ENCODE data around the gene TFG. TPM values are rescaled to one million over a fixed set of nuclear protein-coding genes. Genes with fewer than 3 reads are reported as not detected.

Gene TFG
- total and polyA plus RNA-seq, 10 of the 15 experiments (the other 5 are each of a cell fraction or from before 2014, with no cell fraction given), result 29.3 to 126 (median 57.6) TPM

- TF ChIP-seq ZBTB11 (CRISPR knock-in tag; IDR thresholded peaks at IDR 0.05) (no peak), PAX5 (IDR thresholded peaks at IDR 0.05; ENCODE audit: borderline replicate concordance, low read depth, low read length) (no peak), BMI1 (IDR thresholded peaks at IDR 0.05; ENCODE audit: borderline replicate concordance) (no peak), ESRRA (IDR thresholded peaks at IDR 0.05; ENCODE audit: low read length) (no peak), SMARCA5 (IDR thresholded peaks at IDR 0.05) (no peak), ETV6 (conservative IDR thresholded peaks at IDR 0.05 in 1 of 2, IDR thresholded peaks at IDR 0.05 in 1 of 2; ENCODE audit: borderline replicate concordance in 1 of 2, low read depth in 1 of 2) (no peak), NFYA (IDR thresholded peaks at IDR 0.05; ENCODE audit: borderline replicate concordance, low read depth, low read length) (no peak), E2F4 (IDR thresholded peaks at IDR 0.05; ENCODE audit: low read depth, low read length) (no peak)
Measured at GRCh38 chr3:100780071-100780622, 70.9 kb downstream of the TFG start (continued).

GRCh38 chr3:100781301-100781700 lies 72.0 kb downstream of the TFG start:
- ATAC-seq (no peak), FAIRE-seq (no peak), DNase-seq (ENCODE audit: low read depth, low spot score) (no peak)
- no peaks in the 10 kb centered on the region for H3K79me2 ChIP-seq (ENCODE audit: control insufficient read depth, insufficient read depth, low read length)
- H3K4me1 ChIP-seq (ENCODE audit: control insufficient read depth, insufficient read depth, low read length), result no peaks in the 10 kb centered on the region
- H3K9ac ChIP-seq (ENCODE audit: control insufficient read depth, insufficient read depth, low read length), result no peak overlapping the region
- H4K20me1 ChIP-seq (ENCODE audit: control insufficient read depth, insufficient read depth), result no peaks in the 10 kb centered on the region
- intact Hi-C loops (cut with micrococcal nuclease; ENCODE audit: unreplicated experiment), result no loop called here
- 0 out of 3 replicates have a peak, but pooled peaks cover 2% of the 10 kb centered on the region for H3K9me3 ChIP-seq (replicated peaks; ENCODE audit: control insufficient read depth, insufficient read depth, low read length)
- no peak overlapping the region for H3K27ac ChIP-seq (ENCODE audit: control insufficient read depth, insufficient read depth)
- no peaks in the 10 kb centered on the region for H3K36me3 ChIP-seq (ENCODE audit: control insufficient read depth in 2 of 2, insufficient read depth in 2 of 2, low read length in 1 of 2)
- no peak overlapping the region for H3K4me3 ChIP-seq
- ChIA-PET SMC1A (ENCODE audit: uncharacterized antibody, unreplicated experiment) (no interaction called here), CTCF (no interaction called here), POLR2A (no interaction called here), RAD21 (ENCODE audit: unreplicated experiment) (no interaction called here)
- H3K4me2 ChIP-seq (ENCODE audit: control insufficient read depth, insufficient read depth), result no peak overlapping the region
- no peak overlapping the region for H2AFZ ChIP-seq (ENCODE audit: control insufficient read depth, low read depth, low read length)
- 69% methylated on average over 2 of the region's 2 CpGs for WGBS (ENCODE audit: insufficient coverage, insufficient replicate concordance, low lambda C conversion rate, missing lambda C conversion rate)
- H3K27me3 ChIP-seq (replicated peaks in 1 of 2; ENCODE audit: control insufficient read depth in 2 of 2, insufficient read depth in 2 of 2, low read length in 1 of 2), result no peaks in the 10 kb centered on the region
- in situ Hi-C loops (cut with MboI), result no loop called here
- no TSS peak for BruUV-seq (replicated peaks)
- TF ChIP-seq TCF12 (IDR thresholded peaks at IDR 0.05; ENCODE audit: low read depth, low read length) (no peak), SKIL (IDR thresholded peaks at IDR 0.05; ENCODE audit: low read depth, poor library complexity, severe bottlenecking) (no peak), RAD51 (IDR thresholded peaks at IDR 0.05) (no peak), GABPA (IDR thresholded peaks at IDR 0.05; ENCODE audit: low read depth) (no peak), YY1 (IDR thresholded peaks at IDR 0.05; ENCODE audit: low read depth, low read length) (no peak), BHLHE40 (IDR thresholded peaks at IDR 0.05; ENCODE audit: borderline replicate concordance in 1 of 2, low read depth in 2 of 2, low read length in 1 of 2) (no peak), HDAC6 (IDR thresholded peaks at IDR 0.05; ENCODE audit: unreplicated experiment) (no peak), IRF3 (IDR thresholded peaks at IDR 0.05) (no peak)
